Heart left ventricle (tissue), 16 donors: ENCODE measurements around the gene PRKCI. TPM values are rescaled to one million over a fixed set of nuclear protein-coding genes. Genes with fewer than 3 reads are reported as not detected.

Experiments used
- ATAC-seq, 4 donors: fragments of 200-7000 bp; cut with Tn5 transposase; one replicate each; pipeline ENCODE4 v1.9.1; 2020 to 2022; ENCODE audit warnings: moderate library complexity in 4 of 4, mild to moderate bottlenecking in 3 of 4, moderate number of reproducible peaks in 1 of 4
- DNase-seq, 5 donors: peaks; one replicate each; pipeline ENCODE4 v3.0.0-alpha.2; 2020
- H3K27ac ChIP-seq, 12 donors: fragments of 200-600 bp; sonication (generic) in 4 of 12; one replicate each; pipeline versions ENCODE4 v1.5.0 to v1.8.0; 2016 to 2022; ENCODE audit warnings: mild to moderate bottlenecking in 2 of 12
- H3K27me3 ChIP-seq, 9 donors: fragments of 200-600 bp; sonication (generic) in 2 of 9; one replicate each; pipeline versions ENCODE4 v1.5.1 to v1.8.0; 2016 to 2022; ENCODE audit warnings: mild to moderate bottlenecking in 3 of 9
- H3K36me3 ChIP-seq, 9 donors: fragments of 200-600 bp; sonication (generic) in 2 of 9; one replicate each; pipeline versions ENCODE4 v1.5.0 to v1.8.0; 2018 to 2022; ENCODE audit warnings: mild to moderate bottlenecking in 2 of 9
- H3K4me1 ChIP-seq, 12 donors: fragments of 200-600 bp; sonication (generic) in 4 of 12; one replicate each; pipeline versions ENCODE4 v1.5.0 to v1.8.0; 2016 to 2022; ENCODE audit warnings: mild to moderate bottlenecking in 3 of 12
- H3K4me3 ChIP-seq, 12 donors: fragments of 200-600 bp; sonication (generic) in 4 of 12; one replicate each; pipeline versions ENCODE4 v1.5.0 to v1.8.0; 2017 to 2022; ENCODE audit warnings: mild to moderate bottlenecking in 9 of 12, moderate library complexity in 4 of 12
- H3K9me3 ChIP-seq, 12 donors: fragments of 200-600 bp; sonication (generic) in 4 of 12; one replicate each; pipeline versions ENCODE4 v1.5.0 to v1.8.0; 2016 to 2022; ENCODE audit warnings: mild to moderate bottlenecking in 1 of 12
- CTCF ChIP-seq, 12 donors: fragments of 200-600 bp; sonication (generic) in 4 of 12; IDR thresholded peaks; one replicate each; pipeline versions ENCODE4 v1.5.0 to v1.8.0; 2018 to 2022; ENCODE audit warnings: antibody characterized with exemption in 12 of 12, mild to moderate bottlenecking in 5 of 12
- POLR2A ChIP-seq, 2 donors: fragments of 450-650 bp; IDR thresholded peaks; one replicate each; pipeline ENCODE4 v1.6.1; 2017; ENCODE audit warnings: antibody characterized with exemption in 2 of 2, mild to moderate bottlenecking in 2 of 2, moderate library complexity in 2 of 2
- WGBS, 4 donors: extraction: QIAGEN DNeasy Blood & Tissue Kit in 2 of 4; methylation state at CpG; one replicate each; pipeline versions ENCODE4 v1.1.5 to v1.1.7; 2013 to 2018; 5-methylcytosine and 5-hydroxymethylcytosine counted together
- intact Hi-C, 10 donors: fragments of 100-400 bp; cut with DNase I; formaldehyde crosslinking; loops; one replicate each; pipeline versions ENCODE4 v1.11.1 to v1.14.2; 2022
- polyA plus RNA-seq, 2 donors: library from polyadenylated mRNA; stranded (reverse); fragments of 200-250 nt; gene quantifications; one replicate each; pipeline ENCODE4 v1.2.3, GENCODE V29; 2013
- total RNA-seq, 9 donors: library from RNA; depleted of rRNA in 2 of 9; stranded (reverse); fragments of >200 nt in 2 of 9; fragmentation: NEBNext Ultra II Directional in 3 of 9; extraction: Animal tissue kit (Norgen Biotek cat#: 25700) in 3 of 9; gene quantifications; one replicate each; pipeline versions ENCODE4 v1.1.0 to v1.2.4, GENCODE V29; 2016 to 2023
- donor health status: ischemic (EF 13 %, LVEDD 7.1; RV severe dilation, severe dysfunction).
- donor health status: healthy with polysubstance abuse.
- donor health status: DM: no; HTN: yes; CAD: no.
- donor health status: DM: no; HTN: no; CAD: no.
- donor health status: ischemic (EF 25% LVEDD 6.9; RV normal size, moderate dysfunction).
- donor health status: ischemic (EF 25% LVEDD 5.7; RV mildly dilated, moderate dysfunction).
- donor health status: healthy.
- donor health status: DM: yes; HTN: yes; CAD: no.
- donor health status: ischemic (EF 35%, LVEDD 5.7; RV mildly dilated, moderate dysfunction).
- donor health status: nonischemic (EF 11% LVEDD 7.7; RV severe dilation, severe dysfunction).
- donor health status: DM: yes; HTN: yes; CAD: no.
- donor health status: PGD.
- donor health status: ischemic (EF 29% LVEDD 5.4; RV normal size, mild dysfunction).
- donor health status: nonischemic (EF 23%, LVEDD 6.1; RV moderate dilation, normal function).

Gene PRKCI
- total and polyA plus RNA-seq, 11 donors: 4.5 to 26.9 (median 13.9) TPM

- no peaks in the 10 kb centered on the region for H3K9me3 ChIP-seq
- H3K4me3 ChIP-seq: no peak overlapping the region
- H3K27me3 ChIP-seq: no peaks in the 10 kb centered on the region
- intact Hi-C loops: loop anchor here in 5 of 10 donors (5.0 to 10.0 kb wide), 3 partner anchors 41 to 588 kb away; partner anchors contain the start of genes ACTRT3 (in 1 of the 5), PHC3 (in 1 of the 5) and TERC (in 1 of the 5)
- H3K36me3 ChIP-seq: no peaks in the 10 kb centered on the region
- peaks cover 0 to 24% (median 10%) of the 10 kb centered on the region in 12 donors for H3K4me1 ChIP-seq
- TF ChIP-seq POLR2A (IDR thresholded peaks at IDR 0.05): no peak
- TF ChIP-seq CTCF (IDR thresholded peaks at IDR 0.05): no peak
- H3K27ac ChIP-seq: no peak overlapping the region
- DNase-seq (no peak), ATAC-seq (no peak)
- 86 to 89% (median 87%) methylated on average over 7 of the region's 7 CpGs for WGBS, 4 donors
These were observed 130.7 kb downstream of the PRKCI start for GRCh38 chr3:170352936-170353335.

GRCh38 chr3:170353485-170353884 lies 131.3 kb downstream of the PRKCI start:
- Histone ChIP-seq H3K27me3 (no peaks in the 10 kb centered on the region), H3K9me3 (no peaks in the 10 kb centered on the region), H3K4me3 (no peak overlapping the region), H3K27ac (no peak overlapping the region), H3K36me3 (no peaks in the 10 kb centered on the region), H3K4me1 (peaks cover 0 to 26% (median 10%) of the 10 kb centered on the region in 12 donors)
- intact Hi-C loops: loop anchor here in 5 of 10 donors (5.0 to 10.0 kb wide), 3 partner anchors 41 to 589 kb away; partner anchors contain the start of genes ACTRT3 (in 1 of the 5), PHC3 (in 1 of the 5) and TERC (in 1 of the 5)
- ATAC-seq (no peak), DNase-seq (no peak)
- TF ChIP-seq CTCF (IDR thresholded peaks at IDR 0.05): no peak

DNA sequence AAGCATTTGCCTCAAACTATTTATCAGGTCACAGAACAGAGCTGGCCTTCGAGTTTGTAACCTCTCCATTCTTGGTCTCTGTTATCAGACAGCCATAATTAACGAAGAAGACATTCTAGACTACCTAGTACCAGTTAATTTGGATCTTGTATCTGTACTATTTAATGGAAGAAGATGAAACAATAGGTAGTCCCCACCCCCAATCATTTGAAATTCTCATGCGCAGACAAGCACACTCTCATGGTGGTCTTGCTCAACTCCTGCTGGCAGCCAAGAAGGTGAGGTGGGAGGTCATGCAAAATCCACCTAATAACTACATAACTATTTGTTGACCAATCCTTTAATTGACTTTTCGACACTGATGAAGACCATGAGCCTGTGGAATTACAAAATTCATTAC lies 132.5 kb downstream of the PRKCI start:
- 93 to 95% (median 94%) methylated on average over 4 of the region's 4 CpGs for WGBS, 4 donors
- Histone ChIP-seq H3K27ac (peak overlapping the region in 1 of 12 donors; percentile 99), H3K4me3 (no peak overlapping the region), H3K9me3 (no peaks in the 10 kb centered on the region), H3K36me3 (peaks cover 0 to 3% (median 2%) of the 10 kb centered on the region in 9 donors), H3K27me3 (no peaks in the 10 kb centered on the region), H3K4me1 (peaks cover 0 to 39% (median 14%) of the 10 kb centered on the region in 12 donors)
- ATAC-seq (no peak), DNase-seq (no peak)
- intact Hi-C loops: loop anchor here in 8 of 10 donors (2.0 to 10.0 kb wide), 6 partner anchors 40 to 590 kb away; partner anchors contain the start of genes PRKCI (in 2 of the 8), ACTRT3 (in 1 of the 8), PHC3 (in 1 of the 8) and TERC (in 1 of the 8)
- TF ChIP-seq POLR2A (IDR thresholded peaks at IDR 0.05) (no peak), CTCF (IDR thresholded peaks at IDR 0.05) (no peak)

Other genes starting within 250 kb of the PRKCI start
- gene GPR160, start 184.4 kb upstream of the PRKCI start, total RNA-seq: 1 to 10 TPM in 4 of 9 donors, under 1 TPM in 5; 0.28 to 2.6 (median 0.99) TPM
- gene GPR160, start 184.4 kb upstream of the PRKCI start, polyA plus RNA-seq: under 1 TPM; 0.65 to 1.00 TPM
- gene PHC3, start 40.7 kb upstream of the PRKCI start, total RNA-seq: 10 to 100 TPM; 29.9 to 83.8 (median 50.3) TPM
- 1 to 10 TPM; 5.7 to 5.9 TPM for gene PHC3, start 40.7 kb upstream of the PRKCI start, polyA plus RNA-seq
- gene SKIL, start 135.3 kb downstream of the PRKCI start, total RNA-seq: 10 to 100 TPM; 12.8 to 33.6 (median 25.4) TPM
- 1 to 10 TPM; 6.6 to 9.6 TPM for gene SKIL, start 135.3 kb downstream of the PRKCI start, polyA plus RNA-seq
- gene CLDN11, start 196.4 kb downstream of the PRKCI start, total RNA-seq: 10 to 100 TPM in 1 of 9 donors, 1 to 10 TPM in 8; 1.5 to 12.5 (median 3.8) TPM
- gene CLDN11, start 196.4 kb downstream of the PRKCI start, polyA plus RNA-seq: 1 to 10 TPM; 1.8 to 2.2 TPM